Caki2 (cell line): ENCODE measurements around the gene PRKCZ. TPM values are rescaled to one million over a fixed set of nuclear protein-coding genes. Genes with fewer than 3 reads are reported as not detected.
A peak's percentile ranks its signal among the peaks of the same experiment; 100 is the strongest.

Experiments used
- DNase-seq: peaks from one replicate; pipeline ENCODE4 v3.0.0-alpha.2; 2015; ENCODE audit warnings: low read depth
- in situ Hi-C: cut with HindIII; loops from 2 replicates; pipeline ENCODE4 v1.10.0; 2016; ENCODE audit warnings: low sequenced_read_pairs, low pct_unique_long_range_greater_than_20kb, mixed read lengths
- total RNA-seq: library from RNA; depleted of rRNA; stranded (reverse); fragments of >200 nt; shearing (Covaris generic); gene quantifications from 2 replicates; pipeline ENCODE4 v1.2.3, GENCODE V29; 2014; ENCODE audit warnings: low replicate concordance

The PRKCZ gene
- total RNA-seq, 1 experiment from 2014 or later, result 60.4 TPM

- no peak for DNase-seq
- in situ Hi-C loops, result no loop called here
These were observed 123.5 kb downstream of the PRKCZ start for GRCh38 chr1:2173546-2174347.

- peak; percentile 40 for DNase-seq
- in situ Hi-C loops, result no loop called here
These were observed 124.3 kb downstream of the PRKCZ start for GRCh38 chr1:2174348-2175054.

- in situ Hi-C loops, result no loop called here
These were observed 124.8 kb downstream of the PRKCZ start for GRCh38 chr1:2175055-2175414.

GRCh38 chr1:2175681-2176454 lies 125.7 kb downstream of the PRKCZ start:
- in situ Hi-C loops, result no loop called here
- DNase-seq, result no peak

More at GRCh38 chr1:2175055-2175414, 124.8 kb downstream of the PRKCZ start:
- no peak for DNase-seq

- in situ Hi-C loops, result no loop called here
- no peak for DNase-seq
These were observed 126.4 kb downstream of the PRKCZ start for GRCh38 chr1:2176615-2177014.

GRCh38 chr1:2177541-2177940 lies 127.3 kb downstream of the PRKCZ start:
- in situ Hi-C loops, result no loop called here
- DNase-seq, result no peak

GRCh38 chr1:2177946-2178538 lies 127.8 kb downstream of the PRKCZ start:
- in situ Hi-C loops, result no loop called here
- no peak for DNase-seq

GRCh38 chr1:2178875-2179274 lies 128.7 kb downstream of the PRKCZ start:
- in situ Hi-C loops, result no loop called here
- no peak for DNase-seq

GRCh38 chr1:2179283-2180013 lies 129.2 kb downstream of the PRKCZ start:
- in situ Hi-C loops, result no loop called here
- no peak for DNase-seq

- in situ Hi-C loops, result no loop called here
These were observed 130.4 kb downstream of the PRKCZ start for GRCh38 chr1:2180297-2181245.

GRCh38 chr1:2181271-2181670 lies 131.1 kb downstream of the PRKCZ start:
- DNase-seq, result no peak
- in situ Hi-C loops, result no loop called here

More at GRCh38 chr1:2180297-2181245, 130.4 kb downstream of the PRKCZ start:
- no peak for DNase-seq

GRCh38 chr1:2181752-2182151 lies 131.5 kb downstream of the PRKCZ start:
- in situ Hi-C loops, result no loop called here
- DNase-seq, result no peak

GRCh38 chr1:2182376-2182775 lies 132.2 kb downstream of the PRKCZ start:
- no peak for DNase-seq
- in situ Hi-C loops, result no loop called here

- in situ Hi-C loops, result no loop called here
- DNase-seq, result no peak
These were observed 133.7 kb downstream of the PRKCZ start for GRCh38 chr1:2183937-2184334.

GRCh38 chr1:2184531-2184930 lies 134.3 kb downstream of the PRKCZ start:
- no peak for DNase-seq
- in situ Hi-C loops, result no loop called here

GRCh38 chr1:2184934-2185333 lies 134.7 kb downstream of the PRKCZ start:
- no peak for DNase-seq
- in situ Hi-C loops, result no loop called here
